A549 (cell line): ENCODE results near the gene NRG3. TPM values are rescaled to one million over a fixed set of nuclear protein-coding genes. Genes with fewer than 3 reads are reported as not detected.
"Not testable (repeated sequence)": the region's sequence is repeated elsewhere in the genome, so short reads cannot be mapped to it uniquely, and the experiment has no call there.

ENCODE experiments used
- ATAC-seq, 2 experiments: fragments of 200-7000 bp in 1 of 2; fragments of >200 bp in 1 of 2; cut with Nextera tagmentation in 1 of 2; cut with Tn5 transposase in 1 of 2; 3 replicates each; pipeline versions ENCODE4 v1.8.0 to v1.9.1; 2018 to 2020; ENCODE audit warnings: mild to moderate bottlenecking in 1 of 2, moderate library complexity in 1 of 2
- CTCF ChIA-PET: fragments of 300-600 bp; sonication (Branson Sonifier 250); formaldehyde crosslinking; extraction: SDS; loops from one replicate; lab custom pipeline; 2021; ENCODE audit warnings: antibody characterized with exemption, inconsistent platforms; lab: Yijun Ruan, JAX
- POLR2A ChIA-PET: fragments of 350-600 bp; formaldehyde crosslinking; extraction: SDS; loops from one replicate; lab custom pipeline; 2021; ENCODE audit warnings: antibody characterized with exemption, inconsistent platforms; lab: Yijun Ruan, JAX
- DNase-seq, 2 experiments: peaks; one replicate each; pipeline versions ENCODE4 v3.0.0 to v3.0.0-alpha.2; 2011 to 2016; ENCODE audit warnings: low read depth in 1 of 2, low spot score in 1 of 2
- FAIRE-seq: peaks from 2 replicates; lab custom pipeline; 2011; peaks lifted over from hg19 to GRCh38; lab: Jason Lieb, UNC
- H3K27ac ChIP-seq, 2 experiments: fragments of >200 bp; sonication (Bioruptor Twin); formaldehyde crosslinking; 3 replicates each; pipeline ENCODE4 v1.5.1; 2016 to 2017
- H3K4me1 ChIP-seq: fragments of >200 bp; sonication (Bioruptor Twin); formaldehyde crosslinking; 3 replicates; pipeline ENCODE4 v1.6.1; 2016
- H3K4me2 ChIP-seq: fragments of >200 bp; sonication (Bioruptor Twin); formaldehyde crosslinking; 3 replicates; pipeline ENCODE4 v1.6.1; 2016
- H3K4me3 ChIP-seq: fragments of >200 bp; sonication (Bioruptor Twin); formaldehyde crosslinking; 3 replicates; pipeline ENCODE4 v1.5.1; 2016
- H3K9me3 ChIP-seq: fragments of >200 bp; sonication (Bioruptor Twin); formaldehyde crosslinking; 3 replicates; pipeline ENCODE4 v1.6.1; 2016
- CBX2 ChIP-seq: fragments of 200-600 bp; sonication (generic); IDR thresholded peaks from 2 replicates; pipeline ENCODE4 v1.6.1; 2016; ENCODE audit warnings: low read depth, mild to moderate bottlenecking, borderline replicate concordance
- CBX8 ChIP-seq: fragments of 200-600 bp; sonication (generic); IDR thresholded peaks from 2 replicates; pipeline ENCODE4 v1.6.1; 2016
- EHF ChIP-seq: fragments of 250-450 bp; sonication (Bioruptor Pico); IDR thresholded peaks from 2 replicates; pipeline ENCODE4 v1.5.0; 2020; ENCODE audit warnings: mild to moderate bottlenecking
- FOSL2 ChIP-seq, 2 experiments: fragments of 450-650 bp in 1 of 2; fragments of >200 bp in 1 of 2; sonication (Bioruptor Twin) in 1 of 2; formaldehyde crosslinking; IDR thresholded peaks; 2 replicates each; pipeline versions ENCODE4 v1.5.0 to v1.6.1; 2016 to 2020; ENCODE audit warnings: mild to moderate bottlenecking in 1 of 2, moderate library complexity in 1 of 2
- HDAC2 ChIP-seq: fragments of 200-600 bp; sonication (generic); IDR thresholded peaks from 2 replicates; pipeline ENCODE4 v1.6.1; 2016
- HOXA7 ChIP-seq: fragments of 250-450 bp; sonication (Bioruptor Pico); IDR thresholded peaks from 2 replicates; pipeline ENCODE4 v1.5.0; 2020; ENCODE audit warnings: mild to moderate bottlenecking, moderate library complexity
- HOXB13 ChIP-seq: fragments of 250-450 bp; sonication (Bioruptor Pico); IDR thresholded peaks from 2 replicates; pipeline ENCODE4 v1.5.0; 2020; ENCODE audit warnings: low read depth, mild to moderate bottlenecking, moderate library complexity
- HOXB5 ChIP-seq: fragments of 250-450 bp; sonication (Bioruptor Pico); IDR thresholded peaks from 2 replicates; pipeline ENCODE4 v1.5.0; 2020; ENCODE audit warnings: mild to moderate bottlenecking, moderate library complexity
- KDM1A ChIP-seq: fragments of 200-600 bp; sonication (generic); IDR thresholded peaks from 2 replicates; pipeline ENCODE4 v1.6.1; 2016; ENCODE audit warnings: low read depth, mild to moderate bottlenecking
- MAFK ChIP-seq: fragments of 450-650 bp; IDR thresholded peaks from 2 replicates; pipeline ENCODE4 v1.6.1; 2014; ENCODE audit not compliant: partially characterized antibody
- MAZ ChIP-seq: fragments of 150-350 bp; IDR thresholded peaks from 2 replicates; pipeline ENCODE4 v1.6.1; 2014; ENCODE audit warnings: antibody characterized with exemption, low read depth, low read length, borderline replicate concordance
- NFE2L2 ChIP-seq: fragments of 150-350 bp; conservative IDR thresholded peaks from 2 replicates; pipeline ENCODE4 v1.6.1; 2014; ENCODE audit warnings: low read length
- POLR2A ChIP-seq: IDR thresholded peaks from 2 replicates; pipeline ENCODE4 v1.6.1; 2012; ENCODE audit warnings: mild to moderate bottlenecking, low read length
- POLR2AphosphoS2 ChIP-seq: conservative IDR thresholded peaks from 2 replicates; pipeline ENCODE4 v1.6.1; 2012; ENCODE audit warnings: low read length, improper control_type of control experiment, inconsistent platforms
- RAD21 ChIP-seq, 2 experiments: fragments of >200 bp in 1 of 2; sonication (Bioruptor Twin) in 1 of 2; formaldehyde crosslinking in 1 of 2; IDR thresholded peaks in 1 of 2; conservative IDR thresholded peaks in 1 of 2; 2 replicates in 1 of 2; 3 replicates in 1 of 2; pipeline ENCODE4 v1.6.1; 2012 to 2018; ENCODE audit warnings: inconsistent platforms in 1 of 2
- RCOR1 ChIP-seq: fragments of 150-350 bp; IDR thresholded peaks from 2 replicates; pipeline ENCODE4 v1.6.1; 2014; ENCODE audit warnings: antibody characterized with exemption, low read length, low read depth
- RFX5 ChIP-seq: fragments of 450-650 bp; IDR thresholded peaks from 2 replicates; pipeline ENCODE4 v1.7.1; 2014; ENCODE audit warnings: antibody characterized with exemption, mild to moderate bottlenecking, moderate library complexity
- RNF2 ChIP-seq: fragments of 200-600 bp; sonication (generic); IDR thresholded peaks from 2 replicates; pipeline ENCODE4 v1.6.1; 2016; ENCODE audit warnings: low read depth, mild to moderate bottlenecking, antibody characterized with exemption, moderate library complexity, borderline replicate concordance
- SREBF2 ChIP-seq: fragments of 450-650 bp; IDR thresholded peaks from 2 replicates; pipeline ENCODE4 v1.6.1; 2014; ENCODE audit warnings: mild to moderate bottlenecking, moderate library complexity
- TFCP2L1 ChIP-seq: fragments of 250-450 bp; sonication (Bioruptor Pico); IDR thresholded peaks from 2 replicates; pipeline ENCODE4 v1.5.0; 2021; ENCODE audit warnings: mild to moderate bottlenecking
- TP53 ChIP-seq: fragments of 250-450 bp; sonication (Bioruptor Pico); IDR thresholded peaks from 2 replicates; pipeline ENCODE4 v1.5.0; 2021; ENCODE audit warnings: mild to moderate bottlenecking, moderate library complexity
- WGBS: methylation state at CpG from one replicate; pipeline ENCODE4 v1.1.6; 2017; ENCODE audit errors: missing lambda C conversion rate; 5-methylcytosine and 5-hydroxymethylcytosine counted together
- polyA plus RNA-seq, 4 experiments: library from polyadenylated mRNA; depleted of rRNA in 3 of 4; stranded (reverse); fragments of >200 nt; fragmentation: RNase III in 1 of 4; extraction: RNeasy Plus Mini Kit Qiagen cat#74134 plus additional on column Dnase treatment in 1 of 4; gene quantifications; 2 replicates in 3 of 4; 3 replicates in 1 of 4; pipeline ENCODE4 v1.2.3, GENCODE V29; 2011 to 2017
- TF ChIP-seq, protein P1 (sequence below): fragments of >200 bp; sonication (Bioruptor Twin); formaldehyde crosslinking; IDR thresholded peaks from 2 replicates; pipeline ENCODE4 v1.6.1; 2016
- TF ChIP-seq, protein P2 (sequence below): IDR thresholded peaks from 2 replicates; pipeline ENCODE4 v1.6.1; 2012
- TF ChIP-seq, protein P3 (sequence below): IDR thresholded peaks from 2 replicates; pipeline ENCODE4 v1.6.1; 2012; ENCODE audit warnings: low read depth, borderline replicate concordance
- TF ChIP-seq, protein P4 (sequence below): IDR thresholded peaks from 2 replicates; pipeline ENCODE4 v1.6.1; 2012
- TF ChIP-seq, protein P5 (sequence below): fragments of >200 bp; sonication (Bioruptor Twin); formaldehyde crosslinking; IDR thresholded peaks from 3 replicates; pipeline ENCODE4 v1.5.1; 2016

NRG3 gene
- polyA plus RNA-seq, 2 of the 4 experiments (the other 2 are of a cell fraction) = not detected

DNA sequence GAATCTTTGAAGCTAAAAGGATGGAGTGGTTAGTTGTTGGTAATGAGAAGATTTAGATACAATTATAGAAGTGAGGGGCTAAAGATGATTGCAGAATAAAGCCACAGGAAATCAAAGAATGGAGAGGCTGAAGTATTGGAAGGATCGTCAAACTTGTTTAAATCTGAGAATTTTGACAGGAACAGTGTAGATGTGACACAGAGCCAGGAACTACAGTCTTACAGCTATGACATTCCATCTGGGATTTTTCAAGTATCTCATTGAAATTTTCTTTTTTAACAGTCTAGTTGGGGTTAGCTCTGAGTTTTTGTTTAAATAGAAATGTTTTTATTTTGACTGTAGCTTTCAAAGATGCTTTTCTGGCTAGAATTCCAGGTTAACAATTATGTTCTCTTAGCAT is 181.4 kb downstream of the NRG3 start:
- DNase-seq = no peak
- TF ChIP-seq, protein P1, sequence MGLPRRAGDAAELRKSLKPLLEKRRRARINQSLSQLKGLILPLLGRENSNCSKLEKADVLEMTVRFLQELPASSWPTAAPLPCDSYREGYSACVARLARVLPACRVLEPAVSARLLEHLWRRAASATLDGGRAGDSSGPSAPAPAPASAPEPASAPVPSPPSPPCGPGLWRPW = no peak
- TF ChIP-seq RFX5 (no peak), CBX8 (no peak), EHF (no peak), RCOR1 (no peak), TFCP2L1 (CRISPR knock-in tag) (no peak), MAZ (no peak), HOXB5 (no peak), TP53 (CRISPR knock-in tag) (no peak), HOXA7 (CRISPR knock-in tag) (no peak), MAFK (no peak)
- TF ChIP-seq, protein P2, sequence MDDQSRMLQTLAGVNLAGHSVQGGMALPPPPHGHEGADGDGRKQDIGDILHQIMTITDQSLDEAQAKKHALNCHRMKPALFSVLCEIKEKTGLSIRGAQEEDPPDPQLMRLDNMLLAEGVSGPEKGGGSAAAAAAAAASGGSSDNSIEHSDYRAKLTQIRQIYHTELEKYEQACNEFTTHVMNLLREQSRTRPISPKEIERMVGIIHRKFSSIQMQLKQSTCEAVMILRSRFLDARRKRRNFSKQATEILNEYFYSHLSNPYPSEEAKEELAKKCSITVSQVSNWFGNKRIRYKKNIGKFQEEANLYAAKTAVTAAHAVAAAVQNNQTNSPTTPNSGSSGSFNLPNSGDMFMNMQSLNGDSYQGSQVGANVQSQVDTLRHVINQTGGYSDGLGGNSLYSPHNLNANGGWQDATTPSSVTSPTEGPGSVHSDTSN = no peak
- TF ChIP-seq, protein P3, sequence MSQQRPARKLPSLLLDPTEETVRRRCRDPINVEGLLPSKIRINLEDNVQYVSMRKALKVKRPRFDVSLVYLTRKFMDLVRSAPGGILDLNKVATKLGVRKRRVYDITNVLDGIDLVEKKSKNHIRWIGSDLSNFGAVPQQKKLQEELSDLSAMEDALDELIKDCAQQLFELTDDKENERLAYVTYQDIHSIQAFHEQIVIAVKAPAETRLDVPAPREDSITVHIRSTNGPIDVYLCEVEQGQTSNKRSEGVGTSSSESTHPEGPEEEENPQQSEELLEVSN = no peak
- TF ChIP-seq, all 56 proteins: peak for 0
- ATAC-seq (no peak), FAIRE-seq (no peak)
- ChIA-PET CTCF (no interaction called here), POLR2A (no interaction called here)
- H3K9me3 ChIP-seq = no peaks in the 10 kb centered on the region
- H3K4me3 ChIP-seq = no peak overlapping the region
- H3K4me2 ChIP-seq = no peak overlapping the region
- 6% methylated on average over 1 of the region's 1 CpG for WGBS
- H3K27ac ChIP-seq = no peak overlapping the region
- no peaks in the 10 kb centered on the region for H3K4me1 ChIP-seq

DNA sequence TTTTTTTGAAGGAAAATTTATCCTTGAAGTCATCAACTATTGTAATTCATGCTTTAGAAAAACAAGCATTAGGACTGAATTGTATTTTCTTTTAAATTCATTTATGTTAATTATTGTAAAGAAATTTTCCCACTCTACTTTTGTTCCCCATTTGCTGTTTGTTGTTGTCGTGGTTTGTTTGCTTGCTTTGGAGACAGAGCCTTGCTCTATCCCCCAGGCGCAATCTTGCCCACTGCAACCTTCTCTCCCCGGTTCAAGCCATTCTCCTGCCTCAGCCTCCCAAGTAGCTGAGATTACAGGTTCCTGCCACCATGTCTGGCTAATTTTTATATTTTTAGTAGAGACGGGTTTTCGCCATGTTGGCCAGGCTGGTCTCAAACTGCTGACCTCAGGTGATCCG is 192.2 kb downstream of the NRG3 start:
- 15% methylated on average over 6 of the region's 6 CpGs for WGBS
- H3K4me1 ChIP-seq, H3K27ac ChIP-seq, H3K9me3 ChIP-seq, FAIRE-seq, H3K4me3 ChIP-seq, DNase-seq, ATAC-seq, CTCF ChIA-PET, POLR2A ChIA-PET, H3K4me2 ChIP-seq: not testable (repeated sequence)

DNA sequence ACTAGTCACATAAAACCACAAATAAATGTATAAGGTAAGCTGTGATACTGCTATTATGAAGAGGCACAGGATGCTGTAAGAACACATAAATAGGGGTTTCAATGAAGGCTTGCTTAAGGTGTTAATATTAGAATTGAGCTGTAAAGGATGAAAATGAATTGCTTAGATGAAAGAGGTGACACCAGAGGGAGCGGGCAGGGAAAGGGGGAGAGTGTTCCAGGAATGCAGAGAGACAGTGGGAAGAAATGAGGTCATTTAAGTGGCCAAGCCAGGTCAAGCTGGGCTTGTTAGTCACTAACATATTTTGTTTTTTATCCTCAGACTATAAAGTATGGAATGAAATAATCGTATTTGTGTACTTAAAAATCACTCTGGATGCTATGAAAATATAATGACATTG is 193.5 kb downstream of the NRG3 start:
- ChIA-PET CTCF (no interaction called here), POLR2A (no interaction called here)
- H3K9me3 ChIP-seq = no peaks in the 10 kb centered on the region
- no peak for TF ChIP-seq CBX8
- TF ChIP-seq KDM1A = no peak
- no peak for TF ChIP-seq RNF2
- TF ChIP-seq HOXB5 = no peak
- TF ChIP-seq NFE2L2 = no peak
- TF ChIP-seq CBX2 = no peak
- no peak for TF ChIP-seq MAFK
- no peak for TF ChIP-seq RAD21 (conservative IDR thresholded peaks at IDR 0.05 in 1 of 2, IDR thresholded peaks at IDR 0.05 in 1 of 2)
- no peak for TF ChIP-seq POLR2AphosphoS2
- TF ChIP-seq SREBF2 = no peak
- no peak for TF ChIP-seq HOXB13 (CRISPR knock-in tag)
- TF ChIP-seq, protein P4, sequence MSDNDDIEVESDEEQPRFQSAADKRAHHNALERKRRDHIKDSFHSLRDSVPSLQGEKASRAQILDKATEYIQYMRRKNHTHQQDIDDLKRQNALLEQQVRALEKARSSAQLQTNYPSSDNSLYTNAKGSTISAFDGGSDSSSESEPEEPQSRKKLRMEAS = no peak
- TF ChIP-seq, protein P5, sequence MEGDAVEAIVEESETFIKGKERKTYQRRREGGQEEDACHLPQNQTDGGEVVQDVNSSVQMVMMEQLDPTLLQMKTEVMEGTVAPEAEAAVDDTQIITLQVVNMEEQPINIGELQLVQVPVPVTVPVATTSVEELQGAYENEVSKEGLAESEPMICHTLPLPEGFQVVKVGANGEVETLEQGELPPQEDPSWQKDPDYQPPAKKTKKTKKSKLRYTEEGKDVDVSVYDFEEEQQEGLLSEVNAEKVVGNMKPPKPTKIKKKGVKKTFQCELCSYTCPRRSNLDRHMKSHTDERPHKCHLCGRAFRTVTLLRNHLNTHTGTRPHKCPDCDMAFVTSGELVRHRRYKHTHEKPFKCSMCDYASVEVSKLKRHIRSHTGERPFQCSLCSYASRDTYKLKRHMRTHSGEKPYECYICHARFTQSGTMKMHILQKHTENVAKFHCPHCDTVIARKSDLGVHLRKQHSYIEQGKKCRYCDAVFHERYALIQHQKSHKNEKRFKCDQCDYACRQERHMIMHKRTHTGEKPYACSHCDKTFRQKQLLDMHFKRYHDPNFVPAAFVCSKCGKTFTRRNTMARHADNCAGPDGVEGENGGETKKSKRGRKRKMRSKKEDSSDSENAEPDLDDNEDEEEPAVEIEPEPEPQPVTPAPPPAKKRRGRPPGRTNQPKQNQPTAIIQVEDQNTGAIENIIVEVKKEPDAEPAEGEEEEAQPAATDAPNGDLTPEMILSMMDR = no peak
- TF ChIP-seq HDAC2 = no peak
- no peak for TF ChIP-seq TP53 (CRISPR knock-in tag)
- TF ChIP-seq, protein P1 = no peak
- no peak for TF ChIP-seq FOSL2 (IDR thresholded peaks at IDR 0.05)
- TF ChIP-seq FOSL2 (CRISPR knock-in tag; IDR thresholded peaks at IDR 0.05) = no peak
- no peak for TF ChIP-seq POLR2A
- no peak for TF ChIP-seq EHF
- DNase-seq (no peak), FAIRE-seq (no peak), ATAC-seq (no peak)
- H3K4me1 ChIP-seq = no peaks in the 10 kb centered on the region
- H3K4me2 ChIP-seq = no peak overlapping the region
- H3K4me3 ChIP-seq = no peak overlapping the region
- 5% methylated on average over 2 of the region's 2 CpGs for WGBS
- no peak overlapping the region for H3K27ac ChIP-seq
